ENCODE measurements around the gene USP3. TPM values are rescaled to one million over a fixed set of nuclear protein-coding genes. Genes with fewer than 3 reads are reported as not detected.
A peak's percentile ranks its signal among the peaks of the same experiment; 100 is the strongest.
"Not testable (repeated sequence)": the region's sequence is repeated elsewhere in the genome, so short reads cannot be mapped to it uniquely, and the experiment has no call there.

Gene USP3
- total and polyA plus RNA-seq, 8 donors = 37.4 to 80.7 (median 42.3) TPM

DNA sequence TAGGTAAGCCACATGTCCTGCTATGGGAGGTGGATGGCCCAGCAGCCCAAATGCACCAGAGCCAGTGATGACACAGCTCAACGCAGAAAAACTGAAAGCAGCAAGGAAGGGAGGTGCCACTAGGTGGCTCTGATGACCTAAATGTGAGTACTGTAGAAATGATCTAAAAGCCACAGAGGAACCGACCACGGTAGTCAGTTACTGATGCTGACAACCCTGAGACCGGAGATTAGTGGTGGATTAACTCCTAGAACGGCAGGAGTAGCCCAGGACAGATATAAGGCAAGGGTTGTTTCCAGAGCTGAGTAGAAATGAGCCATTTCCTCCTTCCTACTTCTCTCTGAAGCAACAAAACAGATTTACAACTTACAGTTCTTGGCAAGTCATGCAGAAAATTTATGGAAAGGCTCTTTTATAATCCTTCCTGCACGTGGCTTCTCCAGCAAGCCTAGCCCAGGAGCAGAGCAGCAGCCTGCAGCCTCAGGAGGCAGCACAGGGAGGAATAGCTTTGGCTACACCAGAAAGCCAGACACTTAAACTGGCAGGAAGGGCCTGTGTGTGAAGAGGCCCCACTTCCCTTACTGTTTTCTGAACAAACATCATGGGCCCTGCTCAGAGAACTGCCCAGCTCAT, 105.9 kb downstream of the USP3 start:
- H3K27ac ChIP-seq = peak overlapping the region; percentile 37 to 71

DNA sequence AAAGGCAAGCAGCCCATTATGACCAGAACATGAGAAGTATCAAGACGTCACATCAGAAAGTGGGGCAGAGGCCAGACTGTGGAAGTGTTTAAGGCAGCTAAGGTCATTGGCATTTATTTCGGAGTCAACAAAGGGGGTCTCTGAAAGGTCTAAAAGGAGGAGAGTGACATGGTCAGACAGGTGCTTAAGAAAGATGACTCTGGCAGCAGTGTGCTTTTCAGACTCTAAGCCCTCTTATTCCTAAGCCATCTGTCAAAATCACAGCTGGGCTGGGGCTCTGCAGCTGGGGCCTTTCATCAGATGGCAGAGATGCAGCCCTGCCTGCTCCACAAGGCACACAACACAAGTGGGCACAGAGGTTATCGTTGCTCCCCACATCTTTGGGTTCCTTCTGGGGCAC, 106.8 kb downstream of the USP3 start:
- H3K36me3 ChIP-seq = peaks cover 0 to 86% of the 10 kb centered on the region in 2 donors
- peaks cover 11 to 18% of the 10 kb centered on the region in 2 donors for H3K4me1 ChIP-seq
- no peaks in the 10 kb centered on the region for H3K9me3 ChIP-seq
- peak overlapping the region; percentile 37 to 71 for H3K27ac ChIP-seq
- H3K27me3 ChIP-seq = no peaks in the 10 kb centered on the region
- no peak for ATAC-seq
- H3K4me3 ChIP-seq = no peak overlapping the region
- intact Hi-C loops (cut with DNase I) = no loop called here
- TF ChIP-seq, protein P1, sequence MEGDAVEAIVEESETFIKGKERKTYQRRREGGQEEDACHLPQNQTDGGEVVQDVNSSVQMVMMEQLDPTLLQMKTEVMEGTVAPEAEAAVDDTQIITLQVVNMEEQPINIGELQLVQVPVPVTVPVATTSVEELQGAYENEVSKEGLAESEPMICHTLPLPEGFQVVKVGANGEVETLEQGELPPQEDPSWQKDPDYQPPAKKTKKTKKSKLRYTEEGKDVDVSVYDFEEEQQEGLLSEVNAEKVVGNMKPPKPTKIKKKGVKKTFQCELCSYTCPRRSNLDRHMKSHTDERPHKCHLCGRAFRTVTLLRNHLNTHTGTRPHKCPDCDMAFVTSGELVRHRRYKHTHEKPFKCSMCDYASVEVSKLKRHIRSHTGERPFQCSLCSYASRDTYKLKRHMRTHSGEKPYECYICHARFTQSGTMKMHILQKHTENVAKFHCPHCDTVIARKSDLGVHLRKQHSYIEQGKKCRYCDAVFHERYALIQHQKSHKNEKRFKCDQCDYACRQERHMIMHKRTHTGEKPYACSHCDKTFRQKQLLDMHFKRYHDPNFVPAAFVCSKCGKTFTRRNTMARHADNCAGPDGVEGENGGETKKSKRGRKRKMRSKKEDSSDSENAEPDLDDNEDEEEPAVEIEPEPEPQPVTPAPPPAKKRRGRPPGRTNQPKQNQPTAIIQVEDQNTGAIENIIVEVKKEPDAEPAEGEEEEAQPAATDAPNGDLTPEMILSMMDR (IDR thresholded peaks at IDR 0.05) = no peak
- DNase-seq = no peak

More for the DNA sequence above, 105.9 kb downstream of the USP3 start:
- Histone ChIP-seq H3K9me3 (no peaks in the 10 kb centered on the region), H3K27me3 (no peaks in the 10 kb centered on the region), H3K36me3 (peaks cover 0 to 77% of the 10 kb centered on the region in 2 donors), H3K4me1 (peaks cover 11 to 27% of the 10 kb centered on the region in 2 donors), H3K4me3 (no peak overlapping the region)
- DNase-seq = peak in 2 of 4 donors; percentile 63 to 74
- intact Hi-C loops (cut with DNase I) = no loop called here
- peak; percentile 88 for ATAC-seq
- TF ChIP-seq, protein P1 (IDR thresholded peaks at IDR 0.05) = peak; percentile 57 to 64

DNA sequence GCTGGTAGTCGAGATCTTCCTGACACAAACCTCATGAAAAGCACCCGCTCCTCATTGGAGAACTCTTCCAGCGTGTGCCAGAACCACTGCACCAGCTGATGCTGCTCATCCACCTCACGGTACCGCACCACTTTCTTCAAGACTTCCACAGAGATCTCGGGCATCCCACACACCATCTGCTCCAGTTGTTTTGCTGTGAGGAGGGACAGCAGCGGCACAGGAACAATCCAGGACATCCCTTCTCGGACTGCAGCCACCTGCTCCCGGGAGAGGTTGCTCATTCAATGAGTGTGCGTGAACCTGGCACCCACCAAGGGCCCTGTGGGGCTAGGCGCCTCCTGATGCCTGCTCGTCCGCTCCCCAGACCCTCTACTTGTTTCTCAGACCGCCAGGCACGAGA, 107.9 kb downstream of the USP3 start:
- peaks cover 11 to 17% of the 10 kb centered on the region in 2 donors for H3K4me1 ChIP-seq
- no peak for ATAC-seq
- H3K4me3 ChIP-seq = no peak overlapping the region
- intact Hi-C loops (cut with DNase I) = no loop called here
- TF ChIP-seq, protein P1 (IDR thresholded peaks at IDR 0.05) = no peak
- H3K9me3 ChIP-seq = no peaks in the 10 kb centered on the region
- H3K36me3 ChIP-seq = peaks cover 0 to 84% of the 10 kb centered on the region in 2 donors
- DNase-seq = no peak
- no peaks in the 10 kb centered on the region for H3K27me3 ChIP-seq
- H3K27ac ChIP-seq = no peak overlapping the region

DNA sequence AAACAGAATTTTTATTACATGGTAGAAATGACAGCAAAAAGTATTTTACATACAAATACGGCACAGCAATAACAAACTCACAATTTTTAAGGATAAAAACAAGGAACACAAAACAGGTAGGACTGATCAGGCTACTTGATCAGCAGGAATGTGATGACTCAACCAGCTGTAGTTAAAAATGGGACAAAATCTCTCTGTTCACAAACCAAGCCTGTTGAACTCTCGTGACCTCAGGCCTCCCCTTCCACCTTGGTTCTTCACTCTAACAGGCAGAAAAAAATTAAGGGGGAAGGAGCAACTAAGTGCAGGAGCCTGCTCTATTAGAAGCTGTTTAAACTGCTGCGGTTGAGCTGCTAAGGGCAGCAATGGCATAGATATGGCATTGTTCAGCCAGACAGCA, 111.5 kb downstream of the USP3 start:
- TF ChIP-seq, protein P1 (IDR thresholded peaks at IDR 0.05) = no peak
- no peak for DNase-seq
- Histone ChIP-seq H3K4me1 (peaks cover 1 to 6% of the 10 kb centered on the region in 2 donors), H3K36me3 (peaks cover 0 to 57% of the 10 kb centered on the region in 2 donors), H3K4me3 (no peak overlapping the region), H3K9me3 (no peaks in the 10 kb centered on the region), H3K27me3 (no peaks in the 10 kb centered on the region), H3K27ac (no peak overlapping the region)
- peak; percentile 76 for ATAC-seq
- intact Hi-C loops (cut with DNase I) = no loop called here

DNA sequence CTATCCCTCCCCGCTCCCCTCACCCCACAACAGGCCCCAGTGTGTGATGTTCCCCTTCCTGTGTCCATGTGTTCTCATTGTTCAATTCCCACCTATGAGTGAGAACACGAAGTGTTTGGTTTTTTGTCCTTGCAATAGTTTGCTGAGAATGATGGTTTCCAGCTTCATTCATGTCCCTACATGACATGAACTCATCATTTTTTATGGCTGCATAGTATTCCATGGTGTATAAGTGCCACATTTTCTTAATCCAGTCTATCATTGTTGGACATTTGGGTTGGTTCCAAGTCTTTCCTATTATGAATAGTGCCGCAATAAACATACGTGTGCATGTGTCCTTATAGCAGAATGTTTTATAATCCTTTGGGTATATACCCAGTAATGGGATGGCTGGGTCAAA, 112.8 kb downstream of the USP3 start:
- H3K27me3 ChIP-seq; H3K4me1 ChIP-seq; intact Hi-C loops (cut with DNase I); ATAC-seq; DNase-seq; H3K9me3 ChIP-seq; H3K27ac ChIP-seq; H3K4me3 ChIP-seq: not testable (repeated sequence)
- H3K36me3 ChIP-seq = peaks cover 0 to 55% of the 10 kb centered on the region in 2 donors

DNA sequence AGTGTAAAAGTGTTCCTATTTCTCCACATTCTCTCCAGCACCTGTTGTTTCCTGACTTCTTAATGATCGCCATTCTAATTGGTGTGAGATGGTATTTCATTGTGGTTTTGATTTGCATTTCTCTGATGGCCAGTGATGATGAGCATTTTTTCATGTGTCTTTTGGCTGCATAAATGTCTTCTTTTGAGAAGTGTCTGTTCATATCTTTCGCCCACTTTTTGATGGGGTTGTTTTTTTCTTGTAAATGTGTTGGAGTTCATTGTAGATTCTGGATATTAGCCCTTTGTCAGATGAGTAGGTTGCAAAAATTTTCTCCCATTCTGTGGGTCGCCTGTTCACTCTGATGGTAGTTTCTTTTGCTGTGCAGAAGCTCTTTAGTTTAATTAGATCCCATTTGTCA, 113.2 kb downstream of the USP3 start:
- intact Hi-C loops (cut with DNase I); H3K9me3 ChIP-seq; H3K4me3 ChIP-seq; DNase-seq; H3K4me1 ChIP-seq; H3K27ac ChIP-seq; ATAC-seq; H3K27me3 ChIP-seq: not testable (repeated sequence)
- H3K36me3 ChIP-seq = peaks cover 0 to 55% of the 10 kb centered on the region in 2 donors

DNA sequence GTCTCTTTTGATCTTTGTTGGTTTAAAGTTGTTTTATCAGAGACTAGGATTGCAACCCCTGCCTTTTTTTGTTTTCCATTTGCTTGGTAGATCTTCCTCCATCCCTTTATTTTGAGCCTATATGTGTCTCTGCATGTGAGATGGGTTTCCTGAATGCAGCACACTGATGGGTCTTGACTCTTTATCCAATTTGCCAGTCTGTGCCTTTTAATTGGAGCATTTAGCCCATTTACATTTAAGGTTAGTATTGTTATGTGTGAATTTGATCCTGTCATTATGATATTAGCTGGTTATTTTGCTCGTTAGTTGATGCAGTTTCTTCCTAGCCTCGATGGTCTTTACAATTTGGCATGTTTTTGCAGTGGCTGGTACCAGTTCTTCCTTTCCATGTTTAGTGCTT, 116.4 kb downstream of the USP3 start:
- ATAC-seq; H3K27me3 ChIP-seq; H3K9me3 ChIP-seq; H3K4me1 ChIP-seq; DNase-seq; intact Hi-C loops (cut with DNase I); H3K27ac ChIP-seq; H3K4me3 ChIP-seq: not testable (repeated sequence)
- H3K36me3 ChIP-seq = peaks cover 0 to 56% of the 10 kb centered on the region in 2 donors

Measured in left lung (tissue), 10 donors.